ENCODE results near the gene HIVEP1. TPM values are rescaled to one million over a fixed set of nuclear protein-coding genes. Genes with fewer than 3 reads are reported as not detected.

Gene HIVEP1
- total RNA-seq, 1 experiment from 2014 or later, result 16.7 TPM

DNA sequence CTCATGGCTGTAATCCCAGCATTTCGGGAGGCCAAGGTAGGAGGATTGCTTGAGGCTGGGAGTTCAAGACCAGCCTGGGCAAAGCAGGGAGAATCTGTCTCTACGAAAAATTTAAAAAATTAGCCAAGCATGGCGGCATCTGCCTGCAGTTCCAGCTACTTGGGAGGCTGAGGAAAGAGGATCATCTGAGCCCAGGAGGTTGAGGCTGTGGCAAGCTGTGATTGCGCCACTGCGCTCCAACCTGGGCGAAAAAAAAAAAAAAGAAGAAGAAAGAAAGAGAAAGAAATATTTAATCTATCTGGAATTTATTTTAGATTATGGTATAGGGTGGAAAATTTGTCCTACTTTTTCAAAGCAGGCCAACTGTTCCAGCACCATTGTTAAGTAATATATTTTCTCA is 32.2 kb upstream of the HIVEP1 start:
- Histone ChIP-seq H3K36me3 (ENCODE audit: control insufficient read depth, insufficient read depth, low read length) (no peaks in the 10 kb centered on the region), H3K4me3 (ENCODE audit: low read depth in 2 of 2, low read length in 2 of 2) (no peak overlapping the region), H3K27me3 (ENCODE audit: control insufficient read depth, insufficient read depth, low read length) (0 out of 2 replicates have a peak, but pooled peaks cover 2% of the 10 kb centered on the region), H3K27ac (ENCODE audit: low read length) (no peak overlapping the region), H3K9me3 (ENCODE audit: control insufficient read depth, insufficient read depth, low read depth, low read length) (no peaks in the 10 kb centered on the region), H3K4me1 (ENCODE audit: control insufficient read depth, insufficient read depth, low read length) (no peaks in the 10 kb centered on the region)
- no peak for DNase-seq (ENCODE audit: low read depth, low spot score)
- ChIA-PET CTCF (no interaction called here), POLR2A (no interaction called here)
- in situ Hi-C loops (cut with HindIII; ENCODE audit: low pct_unique_long_range_greater_than_20kb, low sequenced_read_pairs), result no loop called here
- TF ChIP-seq, protein P1, sequence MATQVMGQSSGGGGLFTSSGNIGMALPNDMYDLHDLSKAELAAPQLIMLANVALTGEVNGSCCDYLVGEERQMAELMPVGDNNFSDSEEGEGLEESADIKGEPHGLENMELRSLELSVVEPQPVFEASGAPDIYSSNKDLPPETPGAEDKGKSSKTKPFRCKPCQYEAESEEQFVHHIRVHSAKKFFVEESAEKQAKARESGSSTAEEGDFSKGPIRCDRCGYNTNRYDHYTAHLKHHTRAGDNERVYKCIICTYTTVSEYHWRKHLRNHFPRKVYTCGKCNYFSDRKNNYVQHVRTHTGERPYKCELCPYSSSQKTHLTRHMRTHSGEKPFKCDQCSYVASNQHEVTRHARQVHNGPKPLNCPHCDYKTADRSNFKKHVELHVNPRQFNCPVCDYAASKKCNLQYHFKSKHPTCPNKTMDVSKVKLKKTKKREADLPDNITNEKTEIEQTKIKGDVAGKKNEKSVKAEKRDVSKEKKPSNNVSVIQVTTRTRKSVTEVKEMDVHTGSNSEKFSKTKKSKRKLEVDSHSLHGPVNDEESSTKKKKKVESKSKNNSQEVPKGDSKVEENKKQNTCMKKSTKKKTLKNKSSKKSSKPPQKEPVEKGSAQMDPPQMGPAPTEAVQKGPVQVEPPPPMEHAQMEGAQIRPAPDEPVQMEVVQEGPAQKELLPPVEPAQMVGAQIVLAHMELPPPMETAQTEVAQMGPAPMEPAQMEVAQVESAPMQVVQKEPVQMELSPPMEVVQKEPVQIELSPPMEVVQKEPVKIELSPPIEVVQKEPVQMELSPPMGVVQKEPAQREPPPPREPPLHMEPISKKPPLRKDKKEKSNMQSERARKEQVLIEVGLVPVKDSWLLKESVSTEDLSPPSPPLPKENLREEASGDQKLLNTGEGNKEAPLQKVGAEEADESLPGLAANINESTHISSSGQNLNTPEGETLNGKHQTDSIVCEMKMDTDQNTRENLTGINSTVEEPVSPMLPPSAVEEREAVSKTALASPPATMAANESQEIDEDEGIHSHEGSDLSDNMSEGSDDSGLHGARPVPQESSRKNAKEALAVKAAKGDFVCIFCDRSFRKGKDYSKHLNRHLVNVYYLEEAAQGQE (IDR thresholded peaks at IDR 0.05; ENCODE audit: insufficient read depth in 1 of 2, low read depth in 2 of 2, low read length in 1 of 2), result no peak
- TF ChIP-seq TCF7L2 (IDR thresholded peaks at IDR 0.05; ENCODE audit: low read depth, low read length) (no peak), POLR2AphosphoS5 (IDR thresholded peaks at IDR 0.05; ENCODE audit: low read depth, low read length) (no peak), SIN3A (IDR thresholded peaks at IDR 0.05; ENCODE audit: borderline replicate concordance, insufficient read depth, low read depth, low read length) (no peak)
- TF ChIP-seq, protein P2, sequence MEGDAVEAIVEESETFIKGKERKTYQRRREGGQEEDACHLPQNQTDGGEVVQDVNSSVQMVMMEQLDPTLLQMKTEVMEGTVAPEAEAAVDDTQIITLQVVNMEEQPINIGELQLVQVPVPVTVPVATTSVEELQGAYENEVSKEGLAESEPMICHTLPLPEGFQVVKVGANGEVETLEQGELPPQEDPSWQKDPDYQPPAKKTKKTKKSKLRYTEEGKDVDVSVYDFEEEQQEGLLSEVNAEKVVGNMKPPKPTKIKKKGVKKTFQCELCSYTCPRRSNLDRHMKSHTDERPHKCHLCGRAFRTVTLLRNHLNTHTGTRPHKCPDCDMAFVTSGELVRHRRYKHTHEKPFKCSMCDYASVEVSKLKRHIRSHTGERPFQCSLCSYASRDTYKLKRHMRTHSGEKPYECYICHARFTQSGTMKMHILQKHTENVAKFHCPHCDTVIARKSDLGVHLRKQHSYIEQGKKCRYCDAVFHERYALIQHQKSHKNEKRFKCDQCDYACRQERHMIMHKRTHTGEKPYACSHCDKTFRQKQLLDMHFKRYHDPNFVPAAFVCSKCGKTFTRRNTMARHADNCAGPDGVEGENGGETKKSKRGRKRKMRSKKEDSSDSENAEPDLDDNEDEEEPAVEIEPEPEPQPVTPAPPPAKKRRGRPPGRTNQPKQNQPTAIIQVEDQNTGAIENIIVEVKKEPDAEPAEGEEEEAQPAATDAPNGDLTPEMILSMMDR (IDR thresholded peaks at IDR 0.05), result no peak
- BruUV-seq (replicated peaks), result no TSS peak
- ATAC-seq, result no peak
- intact Hi-C loops (cut with micrococcal nuclease; ENCODE audit: unreplicated experiment), result no loop called here

DNA sequence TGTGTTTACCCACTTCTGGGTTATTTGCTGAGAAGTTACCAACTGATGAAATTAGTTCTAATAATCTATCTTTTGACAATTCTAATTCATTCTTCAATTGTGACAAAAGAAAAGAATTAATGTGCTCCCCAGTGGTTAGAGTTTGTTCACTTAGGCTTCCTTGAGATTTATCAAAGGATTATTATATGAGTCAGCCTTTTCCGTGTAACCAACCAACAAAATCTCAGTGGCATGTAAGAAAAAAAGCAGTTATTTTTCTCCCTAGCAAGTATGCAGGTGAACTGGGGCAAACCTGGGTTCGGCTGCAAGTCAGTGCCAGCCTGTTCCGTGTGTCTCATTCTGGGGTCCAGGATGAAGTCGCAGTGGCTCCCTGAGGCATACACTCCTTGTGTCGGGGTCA is 28.8 kb upstream of the HIVEP1 start:
- no peaks in the 10 kb centered on the region for H3K36me3 ChIP-seq (ENCODE audit: control insufficient read depth, insufficient read depth, low read length)
- ChIA-PET POLR2A (no interaction called here), CTCF (no interaction called here)
- in situ Hi-C loops (cut with HindIII; ENCODE audit: low pct_unique_long_range_greater_than_20kb, low sequenced_read_pairs) (no loop called here), intact Hi-C loops (cut with micrococcal nuclease; ENCODE audit: unreplicated experiment) (no loop called here)
- TF ChIP-seq TCF7L2 (IDR thresholded peaks at IDR 0.05; ENCODE audit: low read depth, low read length), result no peak
- TF ChIP-seq, protein P1 (IDR thresholded peaks at IDR 0.05; ENCODE audit: insufficient read depth in 1 of 2, low read depth in 2 of 2, low read length in 1 of 2), result no peak
- TF ChIP-seq POLR2AphosphoS5 (IDR thresholded peaks at IDR 0.05; ENCODE audit: low read depth, low read length), result no peak
- TF ChIP-seq SIN3A (IDR thresholded peaks at IDR 0.05; ENCODE audit: borderline replicate concordance, insufficient read depth, low read depth, low read length), result no peak
- DNase-seq (ENCODE audit: low read depth, low spot score) (no peak), ATAC-seq (no peak)
- 0 out of 2 replicates have a peak, but pooled peaks cover 2% of the 10 kb centered on the region for H3K27me3 ChIP-seq (ENCODE audit: control insufficient read depth, insufficient read depth, low read length)
- no peaks in the 10 kb centered on the region for H3K9me3 ChIP-seq (ENCODE audit: control insufficient read depth, insufficient read depth, low read depth, low read length)
- H3K27ac ChIP-seq (ENCODE audit: low read length), result no peak overlapping the region
- no TSS peak for BruUV-seq (replicated peaks)
- H3K4me1 ChIP-seq (ENCODE audit: control insufficient read depth, insufficient read depth, low read length), result no peaks in the 10 kb centered on the region
- no peak overlapping the region for H3K4me3 ChIP-seq (ENCODE audit: low read depth in 2 of 2, low read length in 2 of 2)

Data from Panc1 (cell line).